Loucy (cell line): ENCODE data around the gene OR9A2.

ENCODE experiments used
- H2AFZ ChIP-seq: fragments of 200-600 bp; sonication (generic); 2 replicates; pipeline ENCODE4 v1.6.0; 2016; ENCODE audit warnings: antibody characterized with exemption, mild to moderate bottlenecking, low read length, moderate library complexity
- H3F3A ChIP-seq: fragments of 200-600 bp; 2 replicates; pipeline ENCODE4 v1.6.0; 2016; ENCODE audit warnings: antibody characterized with exemption, low read depth, mild to moderate bottlenecking
- H3K27me3 ChIP-seq: fragments of 200-600 bp; sonication (generic); 2 replicates; pipeline ENCODE4 v1.6.1; 2014; ENCODE audit warnings: low read length, mild to moderate bottlenecking; ENCODE audit not compliant: insufficient read depth, poor library complexity, severe bottlenecking
- H3K36me3 ChIP-seq: fragments of 200-600 bp; sonication (generic); 2 replicates; pipeline ENCODE4 v1.6.1; 2016; ENCODE audit warnings: low read length; ENCODE audit not compliant: insufficient read depth
- H3K4me1 ChIP-seq: fragments of 200-600 bp; sonication (generic); 2 replicates; pipeline ENCODE4 v1.5.1; 2014; ENCODE audit warnings: low read length, mild to moderate bottlenecking; ENCODE audit not compliant: insufficient read depth, poor library complexity, severe bottlenecking
- H3K4me2 ChIP-seq: fragments of 200-600 bp; sonication (generic); 2 replicates; pipeline ENCODE4 v1.6.0; 2014; ENCODE audit warnings: antibody characterized with exemption, low read length, low read depth, mild to moderate bottlenecking; ENCODE audit not compliant: poor library complexity, severe bottlenecking
- H3K4me3 ChIP-seq: fragments of 200-600 bp; sonication (generic); 2 replicates; pipeline ENCODE4 v1.5.1; 2014; ENCODE audit warnings: low read length, mild to moderate bottlenecking, mixed read lengths; ENCODE audit not compliant: poor library complexity, severe bottlenecking
- H3K79me2 ChIP-seq: fragments of 200-600 bp; sonication (generic); 2 replicates; pipeline ENCODE4 v1.6.1; 2014; ENCODE audit warnings: low read length; ENCODE audit not compliant: insufficient read depth
- H3K9ac ChIP-seq: fragments of 200-600 bp; sonication (generic); 2 replicates; pipeline ENCODE4 v1.6.0; 2014; ENCODE audit warnings: mild to moderate bottlenecking, low read depth, low read length, moderate library complexity; ENCODE audit not compliant: poor library complexity, severe bottlenecking
- H3K9me2 ChIP-seq: fragments of 200-600 bp; sonication (generic); replicated peaks from 2 replicates; pipeline ENCODE4 v1.6.1; 2016; ENCODE audit warnings: low read depth, low read length, mixed read lengths
- H3K9me3 ChIP-seq: fragments of 200-600 bp; sonication (generic); 2 replicates; pipeline ENCODE4 v1.6.1; 2014; ENCODE audit warnings: mild to moderate bottlenecking, antibody characterized with exemption, low read length, low read depth; ENCODE audit not compliant: insufficient read depth
- H4K20me1 ChIP-seq: fragments of 200-600 bp; sonication (generic); 2 replicates; pipeline ENCODE4 v1.6.0; 2014; ENCODE audit warnings: antibody characterized with exemption, low read length, mild to moderate bottlenecking; ENCODE audit not compliant: insufficient read depth, poor library complexity, severe bottlenecking
- EZH2phosphoT487 ChIP-seq: fragments of 200-600 bp; IDR thresholded peaks from 2 replicates; pipeline ENCODE4 v1.6.1; 2018; ENCODE audit warnings: antibody characterized with exemption, mild to moderate bottlenecking, moderate library complexity, borderline replicate concordance
- TF ChIP-seq, protein P1 (sequence below): fragments of 200-600 bp; sonication (generic); conservative IDR thresholded peaks from 2 replicates; pipeline ENCODE4 v1.5.1; 2014; ENCODE audit warnings: mild to moderate bottlenecking, antibody characterized with exemption, low read length

Gene OR9A2

DNA sequence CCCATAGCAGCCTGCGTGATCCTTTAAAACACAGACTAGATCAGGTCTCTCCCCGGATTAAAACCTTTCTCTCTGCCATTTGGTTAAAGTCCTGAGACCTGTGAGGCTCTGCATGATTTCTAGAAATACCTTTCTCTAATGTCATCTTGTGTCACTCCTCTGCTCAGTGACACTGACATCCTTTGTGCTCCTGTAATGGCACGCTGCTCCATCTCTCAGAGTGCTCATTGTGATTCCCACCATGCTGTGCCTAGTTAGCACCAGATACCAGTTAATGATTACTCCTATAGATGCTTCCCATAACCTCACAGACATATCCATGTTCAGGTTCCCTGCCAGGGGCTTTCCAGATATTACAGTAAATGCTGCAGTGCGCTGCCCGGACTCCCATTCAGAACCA lies 11.7 kb upstream of the OR9A2 start:
- Histone ChIP-seq H3K9me3 (no peaks in the 10 kb centered on the region), H3K4me2 (no peak overlapping the region), H3K9me2 (no peaks in the 10 kb centered on the region), H3F3A (no peaks in the 10 kb centered on the region), H3K79me2 (no peaks in the 10 kb centered on the region), H2AFZ (no peak overlapping the region), H4K20me1 (no peaks in the 10 kb centered on the region), H3K4me3 (no peak overlapping the region), H3K9ac (no peak overlapping the region), H3K4me1 (peaks cover 44% of the 10 kb centered on the region), H3K27me3 (no peaks in the 10 kb centered on the region), H3K36me3 (no peaks in the 10 kb centered on the region)
- no peak for TF ChIP-seq EZH2phosphoT487
- TF ChIP-seq, protein P1, sequence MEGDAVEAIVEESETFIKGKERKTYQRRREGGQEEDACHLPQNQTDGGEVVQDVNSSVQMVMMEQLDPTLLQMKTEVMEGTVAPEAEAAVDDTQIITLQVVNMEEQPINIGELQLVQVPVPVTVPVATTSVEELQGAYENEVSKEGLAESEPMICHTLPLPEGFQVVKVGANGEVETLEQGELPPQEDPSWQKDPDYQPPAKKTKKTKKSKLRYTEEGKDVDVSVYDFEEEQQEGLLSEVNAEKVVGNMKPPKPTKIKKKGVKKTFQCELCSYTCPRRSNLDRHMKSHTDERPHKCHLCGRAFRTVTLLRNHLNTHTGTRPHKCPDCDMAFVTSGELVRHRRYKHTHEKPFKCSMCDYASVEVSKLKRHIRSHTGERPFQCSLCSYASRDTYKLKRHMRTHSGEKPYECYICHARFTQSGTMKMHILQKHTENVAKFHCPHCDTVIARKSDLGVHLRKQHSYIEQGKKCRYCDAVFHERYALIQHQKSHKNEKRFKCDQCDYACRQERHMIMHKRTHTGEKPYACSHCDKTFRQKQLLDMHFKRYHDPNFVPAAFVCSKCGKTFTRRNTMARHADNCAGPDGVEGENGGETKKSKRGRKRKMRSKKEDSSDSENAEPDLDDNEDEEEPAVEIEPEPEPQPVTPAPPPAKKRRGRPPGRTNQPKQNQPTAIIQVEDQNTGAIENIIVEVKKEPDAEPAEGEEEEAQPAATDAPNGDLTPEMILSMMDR, result no peak

GRCh38 chr7:143027683-143028082 lies 751 bp upstream of the OR9A2 start:
- Histone ChIP-seq H3K79me2 (no peaks in the 10 kb centered on the region), H3K4me3 (no peak overlapping the region), H3K9ac (no peak overlapping the region), H4K20me1 (no peaks in the 10 kb centered on the region), H3K36me3 (no peaks in the 10 kb centered on the region), H3K4me2 (no peak overlapping the region), H3K27me3 (no peaks in the 10 kb centered on the region), H2AFZ (no peak overlapping the region), H3K4me1 (peaks cover 55% of the 10 kb centered on the region), H3K9me2 (no peaks in the 10 kb centered on the region), H3F3A (peaks cover 4% of the 10 kb centered on the region; the same call in 1 of the 2 replicates), H3K9me3 (no peaks in the 10 kb centered on the region)
- TF ChIP-seq, protein P1, result no peak
- TF ChIP-seq EZH2phosphoT487, result no peak

- Histone ChIP-seq H3K4me1 (peaks cover 34% of the 10 kb centered on the region), H2AFZ (no peak overlapping the region; the same call in 1 of the 2 replicates), H3K79me2 (no peaks in the 10 kb centered on the region), H3K9me2 (no peaks in the 10 kb centered on the region), H3F3A (no peaks in the 10 kb centered on the region), H3K9me3 (no peaks in the 10 kb centered on the region), H3K4me2 (no peak overlapping the region), H3K27me3 (no peaks in the 10 kb centered on the region), H4K20me1 (no peaks in the 10 kb centered on the region), H3K9ac (no peak overlapping the region), H3K4me3 (no peak overlapping the region), H3K36me3 (no peaks in the 10 kb centered on the region)
- TF ChIP-seq EZH2phosphoT487, result no peak
- TF ChIP-seq, protein P1, result no peak
Observed at GRCh38 chr7:143025371-143025770, 1.6 kb downstream of the OR9A2 start.
